Vagina (tissue), 2 donors: ENCODE data around the gene RNU6-1.

ENCODE experiments used
- CTCF ChIP-seq, 3 experiments: fragments of 450-650 bp in 2 of 3; fragments of 200-600 bp in 1 of 3; sonication (generic) in 1 of 3; IDR thresholded peaks; one replicate each; pipeline ENCODE4 v1.5.1; 2017 to 2019; ENCODE audit warnings: antibody characterized with exemption in 3 of 3, mild to moderate bottlenecking in 2 of 3, moderate library complexity in 2 of 3
- POLR2A ChIP-seq, 2 donors: fragments of 450-650 bp; IDR thresholded peaks; one replicate each; pipeline ENCODE4 v1.6.1; 2017; ENCODE audit warnings: antibody characterized with exemption in 2 of 2, mild to moderate bottlenecking in 2 of 2, moderate library complexity in 2 of 2

DNA sequence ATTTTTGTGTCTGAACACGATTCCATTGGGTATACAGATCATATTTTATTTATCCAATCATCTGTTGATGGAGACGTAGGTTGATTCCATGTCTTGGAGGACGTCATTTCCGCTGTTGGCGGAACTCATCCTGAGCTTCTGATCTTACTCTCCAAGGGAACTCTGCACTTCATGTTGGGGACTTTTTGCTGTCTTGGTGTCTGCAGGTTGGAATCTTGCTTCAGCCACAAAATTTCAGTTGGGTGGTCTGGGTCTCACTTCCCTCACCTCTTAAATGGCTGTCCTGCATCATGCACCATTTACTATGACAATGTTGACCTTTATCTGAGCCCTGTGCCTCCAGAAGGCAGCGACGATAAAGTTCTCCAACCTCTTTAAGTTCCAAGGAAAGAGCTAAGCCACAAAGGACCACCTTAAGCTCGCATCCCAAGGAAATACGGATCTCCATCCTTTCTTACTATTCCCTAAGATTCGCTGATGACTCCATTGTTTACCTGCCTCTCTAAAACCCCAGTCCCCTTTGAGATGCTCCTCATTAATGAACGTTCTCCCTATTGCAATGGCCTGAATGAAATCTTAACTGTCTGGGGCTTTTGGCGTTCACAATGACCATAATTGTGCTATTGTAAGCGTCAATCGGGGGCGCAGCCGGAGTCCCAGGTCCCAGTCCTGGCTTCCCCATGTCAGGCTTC, 23.1 kb upstream of the RNU6-1 start:
- TF ChIP-seq CTCF (IDR thresholded peaks at IDR 0.05) = no peak
- TF ChIP-seq POLR2A (IDR thresholded peaks at IDR 0.05) = no peak
